A673 (cell line): ENCODE data around the gene DIPK1A. TPM values are rescaled to one million over a fixed set of nuclear protein-coding genes. Genes with fewer than 3 reads are reported as not detected.

Experiments used
- BruUV-seq: library from RNA; stranded (reverse); fragments of 400-500 nt; replicated peaks from 2 replicates; lab custom pipeline; 2021; lab: Mats Ljungman, UMichigan
- CTCF ChIA-PET: fragments of 300-600 bp; sonication (Branson Sonifier 250); formaldehyde crosslinking; loops from one replicate; lab custom pipeline; 2022; ENCODE audit warnings: antibody characterized with exemption; lab: Charles Lee
- POLR2A ChIA-PET: fragments of 300-600 bp; sonication (Branson Sonifier 250); formaldehyde crosslinking; loops from one replicate; lab custom pipeline; 2022; ENCODE audit warnings: antibody characterized with exemption; ENCODE audit not compliant: low non-redundant PET; lab: Charles Lee
- DNase-seq: peaks from one replicate; pipeline ENCODE4 v3.0.0-alpha.2; 2015; ENCODE audit warnings: low spot score
- H3K27ac ChIP-seq: fragments of 200-600 bp; sonication (generic); 2 replicates; pipeline ENCODE4 v1.5.1; 2016; ENCODE audit warnings: mixed run types, low read depth, mild to moderate bottlenecking, mixed read lengths, antibody characterized with exemption, low read length; ENCODE audit not compliant: poor library complexity, severe bottlenecking
- H3K27me3 ChIP-seq: fragments of 200-600 bp; sonication (generic); replicated peaks from 2 replicates; pipeline ENCODE4 v1.6.1; 2017; ENCODE audit warnings: mixed run types, low read depth, mild to moderate bottlenecking, mixed read lengths, antibody characterized with exemption, low read length; ENCODE audit not compliant: insufficient read depth, poor library complexity
- H3K36me3 ChIP-seq: fragments of 200-600 bp; sonication (generic); 2 replicates; pipeline ENCODE4 v1.6.1; 2016; ENCODE audit warnings: mixed run types, mild to moderate bottlenecking, mixed read lengths, antibody characterized with exemption, low read length; ENCODE audit not compliant: insufficient read depth, poor library complexity, severe bottlenecking
- H3K4me1 ChIP-seq: fragments of 200-600 bp; sonication (generic); 2 replicates; pipeline ENCODE4 v1.6.1; 2017; ENCODE audit warnings: mixed run types, mild to moderate bottlenecking, mixed read lengths, antibody characterized with exemption, low read length; ENCODE audit not compliant: insufficient read depth, poor library complexity, severe bottlenecking
- H3K4me3 ChIP-seq: fragments of 200-600 bp; sonication (generic); 2 replicates; pipeline ENCODE4 v1.5.1; 2016; ENCODE audit warnings: low read depth, mixed run types, mild to moderate bottlenecking, mixed read lengths, low read length; ENCODE audit not compliant: poor library complexity, severe bottlenecking
- H3K9me3 ChIP-seq: fragments of 200-600 bp; sonication (generic); 2 replicates; pipeline ENCODE4 v1.6.1; 2016; ENCODE audit warnings: mixed run types, low read depth, mild to moderate bottlenecking, mixed read lengths, antibody characterized with exemption, low read length; ENCODE audit not compliant: poor library complexity, severe bottlenecking
- EZH2 ChIP-seq: fragments of 200-600 bp; sonication (generic); IDR thresholded peaks from 2 replicates; pipeline ENCODE4 v1.6.1; 2017; ENCODE audit warnings: borderline replicate concordance, low read depth, mild to moderate bottlenecking, mixed read lengths, antibody characterized with exemption, low read length; ENCODE audit not compliant: poor library complexity, severe bottlenecking
- intact Hi-C: fragments of 100-400 bp; cut with micrococcal nuclease; formaldehyde crosslinking; loops from one replicate; pipeline ENCODE4 v1.10.0; 2022; ENCODE audit not compliant: unreplicated experiment
- total RNA-seq: library from RNA; stranded (reverse); gene quantifications from 2 replicates; pipeline ENCODE4 v1.2.3, GENCODE V29; 2021
- TF ChIP-seq, protein P1 (sequence below): fragments of 300-800, 200-600 bp; sonication (generic); conservative IDR thresholded peaks from 2 replicates; pipeline ENCODE4 v1.5.1; 2017; ENCODE audit warnings: low read depth, mild to moderate bottlenecking, antibody characterized with exemption, low read length, moderate library complexity, mixed read lengths

The DIPK1A gene
- total RNA-seq, 1 experiment from 2014 or later, result 10.9 TPM

DNA sequence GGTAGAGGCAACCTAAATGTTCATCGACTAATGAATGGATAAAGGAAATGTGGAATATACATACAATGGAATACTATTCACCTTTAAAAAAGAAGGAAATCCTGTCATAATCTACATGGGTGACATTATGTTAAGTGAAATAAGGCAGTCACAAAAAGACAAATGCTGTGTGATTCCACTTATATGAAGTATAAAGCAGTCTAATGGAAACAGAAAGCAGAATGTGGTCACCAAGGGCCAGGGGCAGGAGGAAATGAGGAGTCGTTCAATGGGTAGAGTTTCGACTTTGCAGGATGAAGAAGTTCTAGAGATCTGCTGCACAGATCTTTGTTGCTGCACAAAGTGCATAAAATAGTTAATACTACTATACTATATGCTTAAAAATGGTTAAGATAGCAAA, 7.8 kb downstream of the DIPK1A start:
- no TSS peak for BruUV-seq
- no peak overlapping the region for H3K27ac ChIP-seq
- H3K4me1 ChIP-seq, result peaks cover 31% of the 10 kb centered on the region
- H3K9me3 ChIP-seq, result no peaks in the 10 kb centered on the region
- ChIA-PET POLR2A (no interaction called here), CTCF (no interaction called here)
- no peaks in the 10 kb centered on the region for H3K27me3 ChIP-seq
- intact Hi-C loops, result no loop called here
- no peak for DNase-seq
- no peaks in the 10 kb centered on the region for H3K36me3 ChIP-seq
- no peak overlapping the region for H3K4me3 ChIP-seq
- TF ChIP-seq EZH2, result no peak
- TF ChIP-seq, protein P1, sequence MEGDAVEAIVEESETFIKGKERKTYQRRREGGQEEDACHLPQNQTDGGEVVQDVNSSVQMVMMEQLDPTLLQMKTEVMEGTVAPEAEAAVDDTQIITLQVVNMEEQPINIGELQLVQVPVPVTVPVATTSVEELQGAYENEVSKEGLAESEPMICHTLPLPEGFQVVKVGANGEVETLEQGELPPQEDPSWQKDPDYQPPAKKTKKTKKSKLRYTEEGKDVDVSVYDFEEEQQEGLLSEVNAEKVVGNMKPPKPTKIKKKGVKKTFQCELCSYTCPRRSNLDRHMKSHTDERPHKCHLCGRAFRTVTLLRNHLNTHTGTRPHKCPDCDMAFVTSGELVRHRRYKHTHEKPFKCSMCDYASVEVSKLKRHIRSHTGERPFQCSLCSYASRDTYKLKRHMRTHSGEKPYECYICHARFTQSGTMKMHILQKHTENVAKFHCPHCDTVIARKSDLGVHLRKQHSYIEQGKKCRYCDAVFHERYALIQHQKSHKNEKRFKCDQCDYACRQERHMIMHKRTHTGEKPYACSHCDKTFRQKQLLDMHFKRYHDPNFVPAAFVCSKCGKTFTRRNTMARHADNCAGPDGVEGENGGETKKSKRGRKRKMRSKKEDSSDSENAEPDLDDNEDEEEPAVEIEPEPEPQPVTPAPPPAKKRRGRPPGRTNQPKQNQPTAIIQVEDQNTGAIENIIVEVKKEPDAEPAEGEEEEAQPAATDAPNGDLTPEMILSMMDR, result no peak

DNA sequence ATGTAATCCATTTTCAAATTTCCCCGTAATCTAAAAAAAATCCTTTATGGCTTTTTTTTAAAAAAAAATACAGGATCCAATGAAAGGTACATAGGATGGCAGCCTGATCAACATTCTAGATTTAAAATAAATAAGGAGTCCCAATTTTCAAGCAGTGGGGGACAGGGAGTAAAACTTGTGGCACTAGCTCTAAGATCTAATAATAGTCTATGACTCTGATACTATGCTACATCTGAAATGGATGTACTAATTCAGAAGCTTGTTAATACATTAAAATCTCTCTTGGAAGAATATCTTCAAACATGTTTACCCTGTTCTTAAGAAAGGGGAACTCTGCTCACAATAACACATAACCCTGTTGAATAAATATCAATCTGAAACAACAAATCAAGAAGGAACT, 8.5 kb downstream of the DIPK1A start:
- BruUV-seq, result no TSS peak
- DNase-seq, result no peak
- Histone ChIP-seq H3K4me1 (peaks cover 26% of the 10 kb centered on the region), H3K4me3 (no peak overlapping the region), H3K9me3 (peaks cover 3% of the 10 kb centered on the region), H3K27me3 (no peaks in the 10 kb centered on the region), H3K36me3 (no peaks in the 10 kb centered on the region), H3K27ac (no peak overlapping the region)
- POLR2A ChIA-PET, result no interaction called here
- intact Hi-C loops, result no loop called here
- CTCF ChIA-PET, result interaction anchor here (0.5 kb wide), 1 partner anchor 165 kb away, joined by 3 read pairs; no protein-coding TSS in a partner anchor
- TF ChIP-seq, protein P1, result no peak
- TF ChIP-seq EZH2, result no peak

DNA sequence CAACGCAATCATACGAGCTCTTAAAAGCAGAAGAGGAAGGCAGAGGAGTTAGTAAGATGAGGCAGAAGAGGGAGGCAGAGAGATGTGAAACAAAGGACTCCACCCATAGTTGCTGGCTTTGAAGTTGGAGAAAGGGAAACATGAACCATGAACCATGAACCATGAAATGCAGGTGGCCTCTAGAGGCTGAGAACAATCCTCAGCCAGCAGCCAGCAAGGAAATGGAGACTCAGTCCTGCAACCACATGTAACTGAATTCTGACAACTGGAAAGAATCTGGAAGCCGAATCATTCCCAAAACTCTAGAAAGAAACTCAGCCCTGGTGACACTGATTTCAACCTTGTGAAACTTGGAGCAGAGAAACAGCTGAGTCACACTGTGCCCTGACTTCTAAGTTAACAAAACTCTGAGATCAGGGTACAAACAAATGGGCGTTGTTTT, 10.1 kb downstream of the DIPK1A start:
- peak; percentile 45 for DNase-seq
- CTCF ChIA-PET, result no interaction called here

More for the DNA sequence above, 10.1 kb downstream of the DIPK1A start:
- no peak overlapping the region for H3K4me3 ChIP-seq
- no peak for TF ChIP-seq EZH2
- TF ChIP-seq, protein P1, result no peak
- H3K4me1 ChIP-seq, result peaks cover 20% of the 10 kb centered on the region
- H3K36me3 ChIP-seq, result no peaks in the 10 kb centered on the region
- POLR2A ChIA-PET, result no interaction called here
- H3K27me3 ChIP-seq, result no peaks in the 10 kb centered on the region
- no TSS peak for BruUV-seq
- intact Hi-C loops, result no loop called here
- H3K9me3 ChIP-seq, result peaks cover 5% of the 10 kb centered on the region
- H3K27ac ChIP-seq, result peak overlapping the region; percentile 57
